ENCODE results near the gene HOXD1.

GRCh38 chr2:176193048-176193447 lies 4.6 kb downstream of the HOXD1 start:
- TF ChIP-seq POLR2A (IDR thresholded peaks at IDR 0.05; ENCODE audit: low read depth, low read length) (no peak), POLR2AphosphoS5 (IDR thresholded peaks at IDR 0.05; ENCODE audit: low read depth, low read length) (no peak), TAF1 (IDR thresholded peaks at IDR 0.05; ENCODE audit: borderline replicate concordance, low read depth, low read length) (no peak)

All from GM12892 (cell line).